ENCODE results near the gene FAT1.
A peak's percentile ranks its signal among the peaks of the same experiment; 100 is the strongest.

Gene FAT1

GRCh38 chr4:186644737-186645261 is 78.9 kb downstream of the FAT1 start:
- DNase-seq (ENCODE audit: low read depth) = peak; percentile 55
- TF ChIP-seq MAX (IDR thresholded peaks at IDR 0.05; ENCODE audit: low read depth, low read length) (no peak), CTCF (IDR thresholded peaks at IDR 0.05; ENCODE audit: low read depth, low read length) (no peak), POLR2A (IDR thresholded peaks at IDR 0.05; ENCODE audit: extremely low read depth, insufficient read length) (no peak), MYC (IDR thresholded peaks at IDR 0.05; ENCODE audit: low read depth, low read length) (no peak)

GRCh38 chr4:186644311-186644638 is 79.4 kb downstream of the FAT1 start:
- DNase-seq (ENCODE audit: low read depth) = peak; percentile 34
- TF ChIP-seq POLR2A (IDR thresholded peaks at IDR 0.05; ENCODE audit: extremely low read depth, insufficient read length) (no peak), MAX (IDR thresholded peaks at IDR 0.05; ENCODE audit: low read depth, low read length) (no peak), CTCF (IDR thresholded peaks at IDR 0.05; ENCODE audit: low read depth, low read length) (no peak), MYC (IDR thresholded peaks at IDR 0.05; ENCODE audit: low read depth, low read length) (no peak)
- H3K4me3 ChIP-seq (ENCODE audit: low read depth, low read length) = no peak overlapping the region

More at GRCh38 chr4:186644737-186645261, 78.9 kb downstream of the FAT1 start:
- H3K4me3 ChIP-seq (ENCODE audit: low read depth, low read length) = no peak overlapping the region

- TF ChIP-seq MYC (IDR thresholded peaks at IDR 0.05; ENCODE audit: low read depth, low read length) = no peak
- no peak for TF ChIP-seq CTCF (IDR thresholded peaks at IDR 0.05; ENCODE audit: low read depth, low read length)
- TF ChIP-seq MAX (IDR thresholded peaks at IDR 0.05; ENCODE audit: low read depth, low read length) = no peak
- no peak for TF ChIP-seq POLR2A (IDR thresholded peaks at IDR 0.05; ENCODE audit: extremely low read depth, insufficient read length)
- DNase-seq (ENCODE audit: low read depth) = peak; percentile 73
- H3K4me3 ChIP-seq (ENCODE audit: low read depth, low read length) = no peak overlapping the region
Measured at GRCh38 chr4:186643501-186644310, 80.0 kb downstream of the FAT1 start.

- no peak for TF ChIP-seq MYC (IDR thresholded peaks at IDR 0.05; ENCODE audit: low read depth, low read length)
- no peak for TF ChIP-seq POLR2A (IDR thresholded peaks at IDR 0.05; ENCODE audit: extremely low read depth, insufficient read length)
- no peak for TF ChIP-seq MAX (IDR thresholded peaks at IDR 0.05; ENCODE audit: low read depth, low read length)
- TF ChIP-seq CTCF (IDR thresholded peaks at IDR 0.05; ENCODE audit: low read depth, low read length) = no peak
- peak; percentile 69 for DNase-seq (ENCODE audit: low read depth)
- H3K4me3 ChIP-seq (ENCODE audit: low read depth, low read length) = no peak overlapping the region
Measured at GRCh38 chr4:186642998-186643397, 80.7 kb downstream of the FAT1 start.

GRCh38 chr4:186642530-186642929 is 81.1 kb downstream of the FAT1 start:
- DNase-seq (ENCODE audit: low read depth) = peak; percentile 2
- TF ChIP-seq POLR2A (IDR thresholded peaks at IDR 0.05; ENCODE audit: extremely low read depth, insufficient read length) (no peak), MAX (IDR thresholded peaks at IDR 0.05; ENCODE audit: low read depth, low read length) (no peak), MYC (IDR thresholded peaks at IDR 0.05; ENCODE audit: low read depth, low read length) (no peak), CTCF (IDR thresholded peaks at IDR 0.05; ENCODE audit: low read depth, low read length) (no peak)
- no peak overlapping the region for H3K4me3 ChIP-seq (ENCODE audit: low read depth, low read length)

Data from NB4 (cell line).